Activated naive CD4-positive, alpha-beta T cell treated with anti-CD3 and anti-CD28 coated beads, Interleukin-2, amount 50 U/mL, for 24 hours (primary cell): ENCODE results near the gene NR1I2.

Experiments
- H3K27ac Mint-ChIP-seq: one replicate; pipeline ENCODE4 v1.8.0; 2021; ENCODE audit warnings: mild to moderate bottlenecking, mixed read lengths
- H3K27me3 Mint-ChIP-seq: one replicate; pipeline ENCODE4 v1.8.0; 2021; ENCODE audit warnings: mixed read lengths
- H3K36me3 Mint-ChIP-seq: one replicate; pipeline ENCODE4 v1.8.0; 2021; ENCODE audit warnings: mixed read lengths
- H3K4me1 Mint-ChIP-seq: one replicate; pipeline ENCODE4 v1.8.0; 2021; ENCODE audit warnings: mixed read lengths
- H3K4me3 Mint-ChIP-seq: one replicate; pipeline ENCODE4 v1.8.0; 2021; ENCODE audit warnings: mild to moderate bottlenecking, mixed read lengths
- H3K9me3 Mint-ChIP-seq: one replicate; pipeline ENCODE4 v1.8.0; 2021; ENCODE audit warnings: mixed read lengths

The NR1I2 gene

DNA sequence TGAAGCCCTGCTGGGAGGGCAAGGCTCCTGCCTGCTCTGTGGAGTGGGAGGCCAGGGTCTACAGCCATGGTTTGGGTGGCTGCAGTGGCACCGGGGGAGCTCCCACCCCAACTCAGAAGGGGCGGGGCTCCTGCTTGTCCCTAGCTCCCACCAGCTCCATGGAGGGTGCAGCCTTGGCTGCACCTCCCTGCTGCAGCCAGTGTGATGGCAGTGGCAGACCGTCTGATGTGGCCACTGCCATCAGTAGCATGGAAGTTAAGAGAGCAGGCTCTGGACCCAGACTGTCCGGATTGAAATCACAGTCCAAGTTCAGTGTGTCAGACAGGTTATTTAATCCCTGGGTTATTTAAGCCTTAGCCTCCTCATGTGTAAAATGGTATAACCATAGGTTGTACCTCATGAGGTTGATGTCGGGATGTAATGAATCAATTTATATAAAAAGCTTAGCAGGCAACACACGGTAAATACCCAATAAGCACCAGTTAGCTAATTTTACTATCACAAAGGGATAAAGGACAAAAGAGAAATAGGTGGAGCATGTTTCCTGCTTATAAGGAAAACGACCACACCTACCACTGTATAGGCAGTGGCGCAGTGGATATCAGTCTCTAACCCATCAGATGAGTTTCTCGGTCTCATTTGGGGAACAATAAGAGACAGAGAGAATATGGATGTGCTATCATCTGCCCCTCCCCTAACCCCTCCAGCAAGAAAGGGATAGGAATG lies 13.1 kb upstream of the NR1I2 start:
- Mint-ChIP-seq H3K4me1 (no peaks in the 10 kb centered on the region), H3K36me3 (no peaks in the 10 kb centered on the region), H3K27ac (no peak overlapping the region), H3K27me3 (no peaks in the 10 kb centered on the region), H3K4me3 (no peak overlapping the region), H3K9me3 (no peaks in the 10 kb centered on the region)

DNA sequence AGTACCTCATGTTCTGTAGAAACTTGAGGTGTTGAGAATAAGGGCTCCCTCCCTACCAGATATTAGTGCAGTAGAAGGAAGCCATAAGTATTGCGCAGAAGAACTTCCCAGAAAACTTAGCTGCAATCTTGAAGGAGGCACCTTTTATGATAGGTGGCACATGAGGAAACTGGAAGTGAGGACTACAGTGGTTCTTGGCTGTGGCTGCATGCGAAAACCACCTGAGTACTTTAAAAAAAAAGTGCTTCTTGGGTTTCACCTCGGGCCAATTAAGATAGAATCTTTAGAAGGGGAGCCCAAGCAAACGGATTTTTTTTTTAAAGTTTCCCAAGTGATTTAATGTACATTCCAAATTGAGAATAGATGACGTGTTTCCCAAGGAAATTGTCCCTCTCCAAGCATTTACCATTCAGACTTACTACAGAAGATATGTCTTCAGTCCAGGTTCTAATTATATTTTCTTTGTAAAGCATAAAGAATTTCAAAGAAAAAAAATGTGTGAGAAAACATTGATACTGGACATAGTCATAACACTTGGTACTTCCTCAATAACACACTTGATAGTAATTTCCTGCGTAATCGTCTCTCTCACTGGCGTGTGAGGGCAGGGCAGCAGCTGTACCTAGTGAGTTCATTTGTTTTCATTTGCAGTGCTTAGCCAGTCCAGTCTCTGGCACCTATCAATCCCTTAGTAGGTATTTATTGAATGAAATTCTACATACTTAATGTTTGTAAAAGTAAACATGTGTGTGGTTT lies 12.3 kb upstream of the NR1I2 start:
- H3K36me3 Mint-ChIP-seq: no peaks in the 10 kb centered on the region
- H3K4me1 Mint-ChIP-seq: no peaks in the 10 kb centered on the region
- H3K27me3 Mint-ChIP-seq: no peaks in the 10 kb centered on the region
- no peak overlapping the region for H3K27ac Mint-ChIP-seq
- no peak overlapping the region for H3K4me3 Mint-ChIP-seq
- H3K9me3 Mint-ChIP-seq: no peaks in the 10 kb centered on the region

DNA sequence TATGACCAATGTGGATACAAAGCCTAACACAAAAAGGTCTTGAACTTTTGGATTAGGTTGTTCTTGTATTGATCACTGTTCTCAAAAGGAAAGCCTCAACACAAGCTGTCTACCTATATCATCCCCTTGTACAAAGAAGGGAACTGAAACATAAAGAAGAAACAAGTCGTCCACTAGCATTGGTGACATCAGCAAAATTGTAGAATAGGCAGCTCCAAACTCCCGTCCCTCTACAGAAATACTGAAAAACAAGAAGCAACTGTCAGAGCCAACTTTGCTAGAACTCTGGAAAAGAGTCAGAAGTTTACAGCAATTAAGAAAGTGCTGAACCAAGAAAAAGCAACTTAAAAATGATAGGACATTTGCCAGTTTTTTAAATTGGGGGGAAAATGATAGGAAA lies 7.5 kb upstream of the NR1I2 start:
- peaks cover 14% of the 10 kb centered on the region for H3K9me3 Mint-ChIP-seq
- H3K36me3 Mint-ChIP-seq: peaks cover 3% of the 10 kb centered on the region
- H3K4me3 Mint-ChIP-seq: no peak overlapping the region
- H3K27ac Mint-ChIP-seq: no peak overlapping the region
- no peaks in the 10 kb centered on the region for H3K27me3 Mint-ChIP-seq
- no peaks in the 10 kb centered on the region for H3K4me1 Mint-ChIP-seq

DNA sequence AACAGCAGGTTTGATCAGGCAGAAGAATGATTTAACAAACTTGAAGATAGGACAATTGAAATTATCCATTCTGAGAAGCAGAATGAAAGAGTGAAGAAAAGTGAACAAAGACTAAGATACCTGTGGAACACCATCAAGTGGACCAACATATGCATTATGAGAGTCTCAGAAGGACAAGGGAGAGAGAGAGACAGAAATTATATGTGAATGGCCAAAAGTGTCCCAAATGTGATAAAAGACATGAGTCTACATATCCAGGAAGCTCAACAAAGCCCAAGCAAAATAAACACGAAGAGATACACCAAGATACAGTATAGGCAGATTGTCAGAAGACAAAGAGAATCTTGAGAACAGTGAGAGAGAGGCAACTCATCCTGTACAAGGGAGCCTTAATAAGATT lies 5.6 kb upstream of the NR1I2 start:
- H3K4me1 Mint-ChIP-seq: peaks cover 10% of the 10 kb centered on the region
- no peak overlapping the region for H3K4me3 Mint-ChIP-seq
- H3K27ac Mint-ChIP-seq: no peak overlapping the region
- no peaks in the 10 kb centered on the region for H3K27me3 Mint-ChIP-seq
- peaks cover 3% of the 10 kb centered on the region for H3K36me3 Mint-ChIP-seq
- peaks cover 14% of the 10 kb centered on the region for H3K9me3 Mint-ChIP-seq

DNA sequence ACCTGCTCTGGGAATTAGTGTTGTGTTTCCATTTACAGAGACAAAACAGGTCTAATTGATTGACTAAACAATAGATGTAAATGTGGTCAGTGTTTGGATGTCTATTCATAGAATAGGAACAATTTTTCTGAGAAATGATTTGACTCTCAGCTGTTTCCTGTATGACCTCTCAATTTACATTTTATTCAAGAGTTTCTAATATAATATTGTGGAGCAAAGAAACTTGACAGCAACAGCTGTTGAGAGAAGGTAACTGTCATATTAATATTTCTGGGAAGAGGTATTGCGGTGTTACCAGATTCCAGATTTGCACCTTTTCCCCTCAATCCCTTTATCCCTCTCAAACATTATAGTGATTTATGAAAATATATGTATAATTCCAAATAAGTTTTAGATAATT lies 3.7 kb upstream of the NR1I2 start:
- Mint-ChIP-seq H3K9me3 (peaks cover 14% of the 10 kb centered on the region), H3K36me3 (peaks cover 3% of the 10 kb centered on the region), H3K27ac (no peak overlapping the region), H3K4me1 (peaks cover 10% of the 10 kb centered on the region), H3K4me3 (no peak overlapping the region), H3K27me3 (no peaks in the 10 kb centered on the region)

DNA sequence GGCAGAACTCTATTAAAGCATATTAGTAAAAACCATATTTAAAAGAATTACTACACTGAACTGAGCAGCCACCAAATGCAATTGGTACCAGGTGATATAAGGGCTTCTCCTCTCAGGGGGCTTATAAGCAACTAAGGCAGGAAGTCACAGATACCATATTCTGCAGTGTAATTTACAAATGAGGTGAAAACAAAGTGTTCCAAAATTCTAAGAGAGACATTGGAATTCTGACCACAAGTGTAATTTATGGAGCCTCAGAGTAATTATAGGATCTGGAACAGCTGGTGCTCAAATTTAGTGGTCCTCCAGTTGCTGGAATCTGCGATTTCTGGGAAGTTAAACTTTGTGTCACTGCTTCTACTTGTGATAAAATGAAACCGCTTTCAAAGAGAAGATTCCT lies 3.1 kb upstream of the NR1I2 start:
- peaks cover 3% of the 10 kb centered on the region for H3K36me3 Mint-ChIP-seq
- H3K27me3 Mint-ChIP-seq: no peaks in the 10 kb centered on the region
- H3K9me3 Mint-ChIP-seq: peaks cover 14% of the 10 kb centered on the region
- no peak overlapping the region for H3K27ac Mint-ChIP-seq
- no peak overlapping the region for H3K4me3 Mint-ChIP-seq
- H3K4me1 Mint-ChIP-seq: peaks cover 10% of the 10 kb centered on the region

DNA sequence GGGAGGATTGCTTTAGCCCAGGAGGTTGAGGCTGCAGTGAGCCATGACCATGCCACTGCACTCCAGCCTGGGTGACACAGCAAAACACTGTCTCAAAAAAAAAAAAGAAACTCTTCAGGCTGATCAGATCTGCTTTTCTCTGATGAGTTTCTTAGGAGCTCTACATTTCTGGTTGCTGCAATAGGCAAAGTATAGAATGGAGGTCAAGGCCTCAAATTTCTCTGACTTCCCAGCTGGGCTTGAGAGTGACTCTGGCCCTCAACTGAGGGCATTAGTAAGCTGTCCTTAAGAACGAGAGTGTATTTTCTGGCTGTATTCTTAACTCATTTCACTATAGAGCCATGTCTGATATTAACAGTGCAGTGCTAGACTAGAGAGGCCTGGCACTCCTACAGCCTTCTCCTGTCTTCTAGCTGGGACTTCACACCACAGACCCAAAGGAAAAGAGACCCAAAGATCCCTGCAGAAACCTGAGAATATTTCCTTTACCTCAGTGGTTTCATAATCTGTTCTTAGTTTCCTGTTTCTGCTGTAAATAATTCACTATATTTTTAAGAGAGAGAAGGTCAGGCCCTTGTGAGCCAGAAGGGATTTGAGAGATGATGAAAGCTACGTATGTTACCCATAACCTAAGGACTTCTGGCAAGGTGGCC lies 2.0 kb upstream of the NR1I2 start:
- peaks cover 3% of the 10 kb centered on the region for H3K36me3 Mint-ChIP-seq
- no peak overlapping the region for H3K27ac Mint-ChIP-seq
- H3K4me1 Mint-ChIP-seq: peaks cover 10% of the 10 kb centered on the region
- H3K9me3 Mint-ChIP-seq: peaks cover 12% of the 10 kb centered on the region
- no peaks in the 10 kb centered on the region for H3K27me3 Mint-ChIP-seq
- no peak overlapping the region for H3K4me3 Mint-ChIP-seq

DNA sequence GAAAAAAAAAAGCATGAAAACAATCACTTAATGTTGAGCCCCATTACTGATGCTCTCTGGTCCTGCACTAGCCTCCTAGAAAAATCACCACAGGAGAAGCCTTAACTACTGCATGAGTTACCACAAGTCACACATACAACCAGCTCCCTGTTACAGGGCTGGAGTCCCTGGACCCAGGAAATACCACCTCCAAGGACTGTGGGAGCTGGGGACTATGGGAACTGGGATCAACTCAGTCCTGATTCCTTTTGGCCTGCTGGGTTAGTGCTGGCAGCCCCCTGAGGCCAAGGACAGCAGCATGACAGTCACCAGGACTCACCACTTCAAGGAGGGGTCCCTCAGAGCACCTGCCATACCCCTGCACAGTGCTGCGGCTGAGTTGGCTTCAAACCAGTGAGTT lies 559 bp downstream of the NR1I2 start:
- Mint-ChIP-seq H3K27me3 (no peaks in the 10 kb centered on the region), H3K36me3 (no peaks in the 10 kb centered on the region), H3K27ac (no peak overlapping the region), H3K4me3 (no peak overlapping the region), H3K4me1 (peaks cover 10% of the 10 kb centered on the region), H3K9me3 (no peaks in the 10 kb centered on the region)

DNA sequence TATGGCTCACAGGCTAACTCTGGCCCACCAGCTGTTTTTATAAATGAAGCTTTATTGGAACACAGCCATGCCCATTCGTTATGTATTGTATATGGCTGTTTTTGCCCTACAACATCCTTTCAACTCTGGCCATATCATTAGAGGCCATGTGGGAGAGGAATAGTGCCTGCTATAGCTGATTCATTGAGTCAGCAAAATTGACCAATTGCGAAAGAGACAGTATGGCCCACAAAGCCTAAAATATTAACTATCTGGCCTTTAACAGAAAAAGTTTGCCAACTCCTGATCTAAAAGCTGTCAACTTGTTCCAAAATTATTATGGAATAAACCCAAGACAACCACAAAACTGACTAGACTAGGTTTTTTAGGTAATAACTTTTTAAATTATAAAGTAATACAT lies 1.4 kb downstream of the NR1I2 start:
- Mint-ChIP-seq H3K4me3 (no peak overlapping the region), H3K36me3 (no peaks in the 10 kb centered on the region), H3K4me1 (peaks cover 10% of the 10 kb centered on the region), H3K27me3 (no peaks in the 10 kb centered on the region), H3K27ac (no peak overlapping the region), H3K9me3 (no peaks in the 10 kb centered on the region)

DNA sequence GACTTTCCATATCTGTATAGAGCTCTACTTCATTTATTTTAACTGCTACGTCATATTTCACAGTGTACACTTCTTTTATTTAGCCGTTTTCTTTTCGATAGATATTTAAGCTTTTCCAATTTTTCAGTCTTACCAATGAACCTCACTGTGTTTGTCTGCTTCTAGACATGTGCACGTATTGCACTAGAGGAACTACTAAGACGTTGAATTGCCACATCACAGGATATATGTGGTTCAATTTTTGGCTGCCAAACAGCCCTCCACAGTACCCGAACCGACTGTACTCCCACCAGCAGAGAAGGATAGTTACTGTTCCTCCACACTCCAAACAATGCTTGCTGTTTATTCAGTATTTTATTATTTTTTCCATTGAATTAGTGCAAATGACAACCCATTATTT lies 2.0 kb downstream of the NR1I2 start:
- Mint-ChIP-seq H3K36me3 (no peaks in the 10 kb centered on the region), H3K27ac (no peak overlapping the region), H3K4me3 (no peak overlapping the region), H3K27me3 (no peaks in the 10 kb centered on the region), H3K9me3 (no peaks in the 10 kb centered on the region), H3K4me1 (peaks cover 10% of the 10 kb centered on the region)

DNA sequence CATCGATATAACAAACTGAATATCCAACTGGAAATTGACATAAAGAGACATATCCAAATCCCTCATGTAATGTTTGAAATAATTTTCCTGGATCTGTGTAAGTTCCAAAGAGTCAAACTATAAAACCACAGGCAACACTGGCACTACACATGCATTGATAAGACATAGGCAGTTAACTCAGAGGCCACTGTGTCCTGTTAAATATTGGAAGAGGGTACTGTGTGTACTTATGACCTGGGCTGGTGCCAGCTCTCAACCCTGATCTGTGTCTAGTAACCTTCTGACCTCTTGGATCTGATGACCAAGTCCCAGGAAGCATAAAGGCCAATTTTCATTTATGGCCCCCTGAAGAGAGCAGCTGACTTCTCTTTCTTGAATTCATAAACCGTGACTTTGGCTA lies 4.5 kb downstream of the NR1I2 start:
- Mint-ChIP-seq H3K27ac (no peak overlapping the region), H3K36me3 (no peaks in the 10 kb centered on the region), H3K9me3 (no peaks in the 10 kb centered on the region), H3K27me3 (no peaks in the 10 kb centered on the region), H3K4me3 (no peak overlapping the region), H3K4me1 (no peaks in the 10 kb centered on the region)

DNA sequence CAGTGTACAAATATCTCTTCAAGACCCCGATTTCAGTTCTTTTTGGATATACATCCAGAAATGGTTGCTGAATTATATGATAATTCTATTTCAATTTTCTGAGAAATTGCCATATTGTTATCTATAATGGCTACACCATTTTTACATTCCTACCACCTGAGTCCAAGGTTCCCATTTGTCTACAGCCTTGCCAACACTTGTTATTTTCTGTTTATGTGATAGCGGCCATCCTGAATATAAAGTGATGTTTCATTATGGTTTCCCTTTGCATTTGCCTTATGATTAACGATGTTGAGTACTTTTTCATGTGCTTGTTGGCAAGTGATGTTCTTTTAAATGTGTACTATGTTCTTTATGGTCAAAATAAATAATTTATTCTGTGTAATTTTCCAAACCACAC lies 8.5 kb downstream of the NR1I2 start:
- H3K36me3 Mint-ChIP-seq: no peaks in the 10 kb centered on the region
- H3K9me3 Mint-ChIP-seq: no peaks in the 10 kb centered on the region
- H3K4me3 Mint-ChIP-seq: no peak overlapping the region
- H3K27me3 Mint-ChIP-seq: no peaks in the 10 kb centered on the region
- H3K4me1 Mint-ChIP-seq: no peaks in the 10 kb centered on the region
- H3K27ac Mint-ChIP-seq: no peak overlapping the region

DNA sequence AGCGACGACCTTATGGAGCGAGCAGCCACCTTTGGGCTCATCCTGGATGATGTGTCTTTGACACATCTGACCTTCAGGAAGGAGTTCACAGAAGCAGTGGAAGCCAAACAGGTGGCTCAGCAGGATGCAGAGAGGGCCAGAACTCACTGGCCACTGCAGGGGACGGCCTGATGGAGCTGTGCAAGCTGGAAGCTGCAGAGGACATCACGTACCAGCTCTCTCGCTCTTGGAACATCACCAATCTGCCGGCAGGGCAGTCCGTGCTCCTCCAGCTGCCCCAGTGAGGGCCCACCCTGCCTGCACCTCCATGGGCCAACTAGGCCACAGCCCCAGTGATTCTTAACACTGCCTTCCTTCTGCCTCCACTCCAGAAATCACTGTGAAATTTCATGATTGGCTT lies 10.4 kb downstream of the NR1I2 start:
- Mint-ChIP-seq H3K4me1 (no peaks in the 10 kb centered on the region), H3K36me3 (no peaks in the 10 kb centered on the region), H3K27ac (no peak overlapping the region)

DNA sequence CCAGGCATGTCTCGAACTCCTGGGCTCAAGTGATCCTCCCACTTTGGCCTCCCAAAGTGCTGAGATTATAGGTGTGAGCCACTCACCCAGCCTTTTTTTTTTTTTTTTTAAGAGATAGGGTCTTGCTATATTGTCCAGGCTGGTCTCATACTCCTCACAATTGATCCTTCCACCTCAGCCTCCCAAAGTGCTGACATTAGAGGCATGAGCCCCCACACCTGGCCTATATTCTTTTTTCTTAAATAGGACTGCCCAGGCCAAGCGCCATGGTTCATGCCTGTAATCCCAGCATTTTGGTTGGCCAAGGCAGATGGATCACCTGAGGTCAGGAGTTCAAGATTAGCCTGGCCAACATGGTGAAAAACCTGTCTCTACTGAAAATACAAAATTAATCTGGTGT lies 12.5 kb downstream of the NR1I2 start:
- H3K4me3 Mint-ChIP-seq: no peak overlapping the region
- H3K4me1 Mint-ChIP-seq: no peaks in the 10 kb centered on the region
- H3K36me3 Mint-ChIP-seq: no peaks in the 10 kb centered on the region
- H3K27ac Mint-ChIP-seq: no peak overlapping the region
- no peaks in the 10 kb centered on the region for H3K9me3 Mint-ChIP-seq
- no peaks in the 10 kb centered on the region for H3K27me3 Mint-ChIP-seq

More for the DNA sequence above, 10.4 kb downstream of the NR1I2 start:
- Mint-ChIP-seq H3K27me3 (no peaks in the 10 kb centered on the region), H3K4me3 (no peak overlapping the region), H3K9me3 (no peaks in the 10 kb centered on the region)

DNA sequence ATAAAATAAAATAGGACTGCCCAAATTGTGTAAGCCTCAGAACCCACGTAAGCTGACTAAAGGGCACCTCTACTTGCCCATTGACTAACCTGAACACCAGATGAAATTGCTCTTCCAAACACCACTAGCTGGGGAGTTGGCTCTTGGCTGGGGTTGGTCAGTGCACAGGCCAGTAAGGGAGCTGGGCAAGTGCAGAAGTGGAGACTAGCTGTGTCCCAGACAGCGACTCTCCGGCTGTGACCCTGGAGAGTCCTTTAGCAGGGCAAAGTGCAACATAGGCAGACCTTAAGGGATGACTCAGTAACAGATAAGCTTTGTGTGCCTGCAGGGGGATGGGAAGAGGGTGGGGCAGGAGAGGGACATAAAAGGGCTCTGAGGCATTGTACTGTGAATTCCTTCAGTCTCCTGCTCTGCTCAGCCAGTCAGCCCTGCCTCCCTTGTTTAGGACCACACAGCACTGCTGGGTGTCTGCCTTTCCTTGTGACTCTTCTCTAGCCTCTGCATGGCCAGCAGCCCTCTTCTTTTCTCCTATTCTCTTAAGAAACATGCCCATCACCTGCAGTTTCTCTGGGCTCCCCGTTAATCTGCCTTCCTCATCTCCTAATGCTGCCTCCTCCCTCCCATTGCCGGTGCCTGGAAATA lies 13.2 kb downstream of the NR1I2 start:
- no peaks in the 10 kb centered on the region for H3K4me1 Mint-ChIP-seq
- H3K27ac Mint-ChIP-seq: no peak overlapping the region
- H3K36me3 Mint-ChIP-seq: no peaks in the 10 kb centered on the region
- no peaks in the 10 kb centered on the region for H3K9me3 Mint-ChIP-seq
- H3K4me3 Mint-ChIP-seq: no peak overlapping the region
- H3K27me3 Mint-ChIP-seq: no peaks in the 10 kb centered on the region

DNA sequence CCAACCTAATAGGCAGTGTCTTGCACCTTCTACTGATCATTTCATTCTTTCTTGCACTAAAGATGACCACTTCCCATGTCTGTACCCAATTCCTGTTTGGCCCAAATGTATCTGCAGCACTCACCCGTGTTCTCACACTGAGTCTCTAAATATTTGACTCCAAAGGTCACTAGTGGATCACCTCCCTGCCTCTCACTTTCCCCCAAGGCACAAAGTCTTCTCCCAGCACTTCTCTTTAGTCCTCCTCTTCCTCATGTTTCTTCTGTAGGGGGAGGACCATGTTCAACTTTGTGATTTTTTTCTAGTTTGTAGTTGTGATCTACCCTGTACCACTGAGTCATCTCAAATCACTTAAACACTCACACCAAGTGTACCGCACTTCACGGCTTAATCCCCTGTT lies 13.9 kb downstream of the NR1I2 start:
- Mint-ChIP-seq H3K4me3 (no peak overlapping the region), H3K27ac (no peak overlapping the region), H3K4me1 (no peaks in the 10 kb centered on the region), H3K27me3 (no peaks in the 10 kb centered on the region), H3K9me3 (no peaks in the 10 kb centered on the region), H3K36me3 (no peaks in the 10 kb centered on the region)
